ENCODE data around the gene MAGOHB. TPM values are rescaled to one million over a fixed set of nuclear protein-coding genes. Genes with fewer than 3 reads are reported as not detected.

Gene MAGOHB
- total and polyA plus RNA-seq, 2 of the 13 experiments (the other 11 are each of a cell fraction or from before 2014, with no cell fraction given), result 7.0 to 49.8 TPM

- peak; percentile 95; the same call in 1 of the 2 replicates for TF ChIP-seq FOXK1 (CRISPR knock-in tag; IDR thresholded peaks at IDR 0.05; ENCODE audit: borderline replicate concordance, low read depth)
- no peak; the same call in 1 of the 2 replicates for TF ChIP-seq ZBTB34 (CRISPR knock-in tag; IDR thresholded peaks at IDR 0.05)
- no peak for TF ChIP-seq SNAI1 (CRISPR knock-in tag; IDR thresholded peaks at IDR 0.05; ENCODE audit: borderline replicate concordance)
- peak; percentile 87; the same call in 1 of the 2 replicates for TF ChIP-seq ZNF556 (CRISPR knock-in tag; IDR thresholded peaks at IDR 0.05; ENCODE audit: borderline replicate concordance)
- peak; percentile 91; the same call in 1 of the 2 replicates for TF ChIP-seq ARID4A (CRISPR knock-in tag; IDR thresholded peaks at IDR 0.05; ENCODE audit: borderline replicate concordance)
- TF ChIP-seq LBX2 (CRISPR knock-in tag; IDR thresholded peaks at IDR 0.05; ENCODE audit: borderline replicate concordance), result no peak
- no peak for TF ChIP-seq USF2 (IDR thresholded peaks at IDR 0.05; ENCODE audit: low read depth, low read length)
- no peak for TF ChIP-seq USF2 (CRISPR knock-in tag; IDR thresholded peaks at IDR 0.05; ENCODE audit: borderline replicate concordance)
- no peak for TF ChIP-seq ZNF367 (CRISPR knock-in tag; IDR thresholded peaks at IDR 0.05; ENCODE audit: borderline replicate concordance)
- TF ChIP-seq ZNF407 (CRISPR knock-in tag; IDR thresholded peaks at IDR 0.05; ENCODE audit: not compliant biosample characterization), result peak; percentile 46
These were observed at the start of gene MAGOHB (continued) for GRCh38 chr12:10613349-10614055.

Measured in HepG2 (cell line).